ENCODE data around the gene ARL6IP1.
"Not testable (repeated sequence)": the region's sequence is repeated elsewhere in the genome, so short reads cannot be mapped to it uniquely, and the experiment has no call there.

ARL6IP1 gene

GRCh38 chr16:18757960-18758660, 43.2 kb downstream of the ARL6IP1 start:
- DNase-seq, result not testable (repeated sequence)

GRCh38 chr16:18756639-18757038, 44.7 kb downstream of the ARL6IP1 start:
- not testable (repeated sequence) for DNase-seq

- DNase-seq, result not testable (repeated sequence)
Measured at GRCh38 chr16:18742870-18743269, 58.5 kb downstream of the ARL6IP1 start.

Data from activated CD4-positive, CD25-positive, alpha-beta regulatory T cell (primary cell).